SK-N-SH (cell line): ENCODE results near the gene FAM240A. TPM values are rescaled to one million over a fixed set of nuclear protein-coding genes. Genes with fewer than 3 reads are reported as not detected.

ENCODE experiments used
- CTCF ChIA-PET: fragments of 300-600, 350-600 bp; formaldehyde crosslinking; extraction: SDS; loops from one replicate; lab custom pipeline; 2021; lab: Yijun Ruan, JAX
- POLR2A ChIA-PET: fragments of 350-600 bp; sonication (Branson Sonifier 250); formaldehyde crosslinking; extraction: SDS; loops from one replicate; lab custom pipeline; 2020; ENCODE audit warnings: antibody characterized with exemption, inconsistent platforms; lab: Yijun Ruan, JAX
- DNase-seq: peaks from one replicate; pipeline ENCODE4 v3.0.0; 2012
- H2AFZ ChIP-seq: fragments of 200-600 bp; sonication (generic); 2 replicates; pipeline ENCODE4 v1.8.1; 2016; ENCODE audit warnings: antibody characterized with exemption, mild to moderate bottlenecking, low read depth
- H3F3A ChIP-seq: fragments of 200-600 bp; sonication (generic); replicated peaks from 2 replicates; pipeline ENCODE3; 2016; ENCODE audit warnings: antibody characterized with exemption, mild to moderate bottlenecking; ENCODE audit not compliant: insufficient read depth
- H3K27ac ChIP-seq, 2 experiments: fragments of 200-500 bp in 1 of 2; fragments of 200-600 bp in 1 of 2; sonication (Bioruptor generic) in 1 of 2; sonication (generic), shearing (Covaris generic) in 1 of 2; 2 replicates each; pipeline versions ENCODE4 v1.5.1 to v1.6.1; 2014 to 2016; ENCODE audit warnings: low read depth in 2 of 2, inconsistent platforms in 1 of 2, low read length in 1 of 2, mild to moderate bottlenecking in 1 of 2, mixed read lengths in 1 of 2
- H3K27me3 ChIP-seq: fragments of 200-600 bp; sonication (generic), shearing (Covaris generic); 2 replicates; pipeline ENCODE4 v1.6.1; 2016; ENCODE audit warnings: mixed run types; ENCODE audit not compliant: insufficient read depth
- H3K36me3 ChIP-seq, 2 experiments: fragments of 200-500 bp in 1 of 2; fragments of 200-600 bp in 1 of 2; sonication (Bioruptor generic) in 1 of 2; sonication (generic) in 1 of 2; replicated peaks in 1 of 2; 2 replicates each; pipeline versions ENCODE3 to v1.5.1; 2014 to 2016; ENCODE audit warnings: low read length in 1 of 2, mild to moderate bottlenecking in 1 of 2; ENCODE audit not compliant: insufficient read depth in 2 of 2, control insufficient read depth in 1 of 2
- H3K4me1 ChIP-seq, 2 experiments: fragments of 200-500 bp in 1 of 2; fragments of 200-600 bp in 1 of 2; sonication (Bioruptor generic) in 1 of 2; sonication (generic), shearing (Covaris generic) in 1 of 2; 2 replicates each; pipeline versions ENCODE4 v1.5.1 to v1.6.1; 2014 to 2016; ENCODE audit warnings: low read depth in 1 of 2, low read length in 1 of 2, mixed run types in 1 of 2; ENCODE audit not compliant: insufficient read depth in 2 of 2, control insufficient read depth in 1 of 2
- H3K4me2 ChIP-seq: fragments of 200-600 bp; sonication (generic), shearing (Covaris generic); 2 replicates; pipeline ENCODE4 v1.6.1; 2017; ENCODE audit warnings: mixed run types
- H3K4me3 ChIP-seq, 2 experiments: fragments of 200-500 bp in 1 of 2; fragments of 200-600 bp in 1 of 2; sonication (Bioruptor generic) in 1 of 2; sonication (generic), shearing (Covaris generic) in 1 of 2; 2 replicates each; pipeline versions ENCODE4 v1.5.1 to v1.8.1; 2014 to 2016; ENCODE audit warnings: low read depth in 2 of 2, inconsistent platforms in 1 of 2, low read length in 1 of 2, mild to moderate bottlenecking in 1 of 2, mixed read lengths in 1 of 2, moderate library complexity in 1 of 2
- H3K79me2 ChIP-seq: fragments of 200-600 bp; sonication (generic); 2 replicates; pipeline ENCODE4 v1.8.1; 2017; ENCODE audit warnings: mild to moderate bottlenecking; ENCODE audit not compliant: insufficient read depth
- H3K9ac ChIP-seq: fragments of 200-600 bp; sonication (generic); 2 replicates; pipeline ENCODE4 v1.6.1; 2017; ENCODE audit warnings: mixed run types
- H3K9me2 ChIP-seq: fragments of 200-600 bp; sonication (generic); 2 replicates; pipeline ENCODE4 v1.6.1; 2017; ENCODE audit warnings: mixed run types
- H3K9me3 ChIP-seq: fragments of 200-600 bp; sonication (generic); 2 replicates; pipeline ENCODE4 v1.6.1; 2017; ENCODE audit warnings: mixed run types, mild to moderate bottlenecking, moderate library complexity
- H4K20me1 ChIP-seq: fragments of 200-600 bp; sonication (generic); 2 replicates; pipeline ENCODE4 v1.6.1; 2017; ENCODE audit warnings: mild to moderate bottlenecking, mixed run types; ENCODE audit not compliant: insufficient read depth
- CTCF ChIP-seq: fragments of 200-600 bp; sonication (generic); IDR thresholded peaks from 2 replicates; pipeline ENCODE4 v1.6.1; 2017; ENCODE audit warnings: antibody characterized with exemption, mild to moderate bottlenecking, moderate library complexity
- ELF1 ChIP-seq: IDR thresholded peaks from 2 replicates; pipeline ENCODE4 v1.4.0; 2012
- EP300 ChIP-seq, 2 experiments: IDR thresholded peaks; 2 replicates each; pipeline versions ENCODE4 v1.4.0 to v1.6.1; 2012; ENCODE audit warnings: borderline replicate concordance in 1 of 2, low read depth in 1 of 2, low read length in 1 of 2
- FOSL2 ChIP-seq: IDR thresholded peaks from 2 replicates; pipeline ENCODE4 v1.4.0; 2012; ENCODE audit warnings: low read depth, mild to moderate bottlenecking, moderate library complexity, borderline replicate concordance
- FOXM1 ChIP-seq: IDR thresholded peaks from 2 replicates; pipeline ENCODE4 v1.4.0; 2012; ENCODE audit warnings: low read depth, mild to moderate bottlenecking
- GABPA ChIP-seq: IDR thresholded peaks from 2 replicates; pipeline ENCODE4 v1.4.0; 2012; ENCODE audit warnings: low read depth, mild to moderate bottlenecking
- JUND ChIP-seq: IDR thresholded peaks from 2 replicates; pipeline ENCODE4 v1.4.0; 2012
- MAX ChIP-seq: IDR thresholded peaks from 2 replicates; pipeline ENCODE4 v1.4.0; 2012; ENCODE audit warnings: low read depth
- MEF2A ChIP-seq: IDR thresholded peaks from 2 replicates; pipeline ENCODE4 v1.4.0; 2012; ENCODE audit warnings: low read depth, borderline replicate concordance
- MXI1 ChIP-seq: IDR thresholded peaks from 2 replicates; pipeline ENCODE4 v1.6.1; 2012; ENCODE audit warnings: mild to moderate bottlenecking, low read depth, low read length, improper control_type of control experiment
- PBX3 ChIP-seq: IDR thresholded peaks from 2 replicates; pipeline ENCODE4; 2012
- POLR2AphosphoS5 ChIP-seq: IDR thresholded peaks from 2 replicates; pipeline ENCODE4 v1.6.1; 2012; ENCODE audit warnings: low read depth, low read length
- RCOR1 ChIP-seq: fragments of 150-350 bp; IDR thresholded peaks from 2 replicates; pipeline ENCODE4 v1.6.1; 2017; ENCODE audit warnings: antibody characterized with exemption, low read length
- REST ChIP-seq: IDR thresholded peaks from 2 replicates; pipeline ENCODE4 v1.6.1; 2012; ENCODE audit warnings: mild to moderate bottlenecking, low read depth, low read length, moderate library complexity
- RFX5 ChIP-seq: IDR thresholded peaks from 2 replicates; pipeline ENCODE4 v1.6.1; 2012; ENCODE audit warnings: mild to moderate bottlenecking, improper control_type of control experiment, low read length
- RXRA ChIP-seq: IDR thresholded peaks from 2 replicates; pipeline ENCODE4 v1.4.0; 2012; ENCODE audit warnings: low read depth, mild to moderate bottlenecking, borderline replicate concordance
- SMC3 ChIP-seq: IDR thresholded peaks from 2 replicates; pipeline ENCODE4 v1.6.1; 2012; ENCODE audit warnings: low read depth, low read length, improper control_type of control experiment
- WGBS: methylation state at CpG from one replicate; pipeline ENCODE4 v1.1.6; 2017; ENCODE audit warnings: low lambda C conversion rate; 5-methylcytosine and 5-hydroxymethylcytosine counted together
- polyA plus RNA-seq, 3 experiments: library from polyadenylated mRNA; depleted of rRNA; stranded (reverse); fragments of >200 nt; gene quantifications; 2 replicates each; pipeline ENCODE4 v1.2.3, GENCODE V29; 2012

The FAM240A gene
- polyA plus RNA-seq, 1 of the 3 experiments (the other 2 are of a cell fraction): not detected

- TF ChIP-seq ELF1: no peak
- no peak for TF ChIP-seq POLR2AphosphoS5
- TF ChIP-seq REST: no peak
- TF ChIP-seq FOSL2: no peak
- TF ChIP-seq EP300 (IDR thresholded peaks at IDR 0.05; ENCODE audit: borderline replicate concordance in 1 of 2, low read depth in 1 of 2, low read length in 1 of 2): no peak
- TF ChIP-seq GABPA: no peak
- no peak for TF ChIP-seq JUND
- no peak for TF ChIP-seq CTCF
- TF ChIP-seq MXI1: no peak
- TF ChIP-seq RCOR1: no peak
- no peak for TF ChIP-seq RFX5
- TF ChIP-seq, all 33 proteins: peak for 0
- Histone ChIP-seq H3K79me2 (no peaks in the 10 kb centered on the region), H3K27ac (no peak overlapping the region), H3K4me2 (no peak overlapping the region), H4K20me1 (no peaks in the 10 kb centered on the region), H2AFZ (no peak overlapping the region), H3K4me3 (no peak overlapping the region), H3K9me2 (no peaks in the 10 kb centered on the region), H3K9me3 (no peaks in the 10 kb centered on the region), H3K27me3 (no peaks in the 10 kb centered on the region), H3K36me3 (no peaks in the 10 kb centered on the region), H3K4me1 (no peaks in the 10 kb centered on the region), H3K9ac (no peak overlapping the region), H3F3A (no peaks in the 10 kb centered on the region)
- ChIA-PET CTCF (interaction anchor here (1.0 to 1.2 kb wide), 3 partner anchors 74 to 145 kb away, joined by 3 read pairs; no protein-coding TSS in a partner anchor), POLR2A (no interaction called here)
- WGBS: 67% methylated on average over 1 of the region's 1 CpG
- no peak for DNase-seq
Measured at GRCh38 chr3:46632792-46633191, 20.5 kb downstream of the FAM240A start.

GRCh38 chr3:46634856-46635255, 22.5 kb downstream of the FAM240A start:
- H3K4me3 ChIP-seq: no peak overlapping the region
- no peaks in the 10 kb centered on the region for H3K27me3 ChIP-seq
- ChIA-PET POLR2A (no interaction called here), CTCF (interaction anchor here (2.4 kb wide), 1 partner anchor 146 kb away, joined by 5 read pairs; no protein-coding TSS in a partner anchor)
- no peak overlapping the region for H3K4me2 ChIP-seq
- no peak for DNase-seq
- H3K36me3 ChIP-seq: no peaks in the 10 kb centered on the region
- H2AFZ ChIP-seq: no peak overlapping the region
- 64% methylated on average over 3 of the region's 3 CpGs for WGBS
- no peaks in the 10 kb centered on the region for H3K9me3 ChIP-seq
- no peak overlapping the region for H3K9ac ChIP-seq
- H4K20me1 ChIP-seq: no peaks in the 10 kb centered on the region
- no peaks in the 10 kb centered on the region for H3K9me2 ChIP-seq
- no peak overlapping the region for H3K27ac ChIP-seq
- no peaks in the 10 kb centered on the region for H3K4me1 ChIP-seq
- H3K79me2 ChIP-seq: no peaks in the 10 kb centered on the region
- no peaks in the 10 kb centered on the region for H3F3A ChIP-seq
- TF ChIP-seq GABPA: no peak
- no peak for TF ChIP-seq RCOR1
- TF ChIP-seq SMC3: no peak
- no peak for TF ChIP-seq MXI1
- no peak for TF ChIP-seq RXRA
- TF ChIP-seq RFX5: no peak
- TF ChIP-seq MAX: no peak
- TF ChIP-seq FOXM1: no peak
- TF ChIP-seq REST: no peak
- TF ChIP-seq MEF2A: no peak
- TF ChIP-seq JUND: no peak
- TF ChIP-seq EP300 (IDR thresholded peaks at IDR 0.05; ENCODE audit: borderline replicate concordance in 1 of 2, low read depth in 1 of 2, low read length in 1 of 2): no peak
- no peak for TF ChIP-seq PBX3
